HepG2 (cell line): Measurements from ENCODE around the gene CAPN10. TPM values are rescaled to one million over a fixed set of nuclear protein-coding genes. Genes with fewer than 3 reads are reported as not detected.

Source experiments
- polyA plus RNA-seq, 8 experiments: library from polyadenylated mRNA; depleted of rRNA in 3 of 8; stranded (reverse) in 7 of 8; unstranded in 1 of 8; fragments of >200 nt; fragmentation: Illumina TruSeq in 4 of 8; extraction: Trizol in 4 of 8; gene quantifications; 2 replicates each; pipeline versions ENCODE4 v1.2.1 to v1.2.3, GENCODE V29; 2011 to 2016; ENCODE audit warnings: low read depth in 4 of 8, missing spikeins in 1 of 8, mixed read lengths in 1 of 8; ENCODE audit not compliant: insufficient read depth in 1 of 8
- total RNA-seq, 5 experiments: library from RNA; depleted of rRNA; stranded (reverse); fragments of >200 nt; fragmentation: Illumina TruSeq; extraction: Trizol; gene quantifications; 2 replicates each; pipeline ENCODE4 v1.2.3, GENCODE V29; 2016; ENCODE audit warnings: low read depth in 1 of 5

Gene CAPN10
- total and polyA plus RNA-seq, 2 of the 13 experiments (the other 11 are each of a cell fraction or from before 2014, with no cell fraction given) = 27.6 to 32.4 TPM

Other genes with a start within 250 kb of the CAPN10 start
- gene GPC1, start 151.1 kb upstream of the CAPN10 start, total RNA-seq (2016; rRNA removed; fragmentation: Illumina TruSeq; extraction: Trizol) = 2.1 and 5.5 TPM in 2 replicates
- 4.0 and 4.8 TPM in 2 replicates for gene GPC1, start 151.1 kb upstream of the CAPN10 start, polyA plus RNA-seq (2011; rRNA removed)
- gene ANKMY1, start 28.7 kb upstream of the CAPN10 start, total RNA-seq (2016; rRNA removed; fragmentation: Illumina TruSeq; extraction: Trizol) = 7.3 and 11.7 TPM in 2 replicates
- 18.8 and 20.5 TPM in 2 replicates for gene ANKMY1, start 28.7 kb upstream of the CAPN10 start, polyA plus RNA-seq (2011; rRNA removed)
- 2.5 and 5.2 TPM in 2 replicates for gene DUSP28, start 26.4 kb upstream of the CAPN10 start, total RNA-seq (2016; rRNA removed; fragmentation: Illumina TruSeq; extraction: Trizol)
- 6.7 and 8.6 TPM in 2 replicates for gene DUSP28, start 26.4 kb upstream of the CAPN10 start, polyA plus RNA-seq (2011; rRNA removed)
- 13.0 and 27.6 TPM in 2 replicates for gene RNPEPL1, start 18.2 kb upstream of the CAPN10 start, total RNA-seq (2016; rRNA removed; fragmentation: Illumina TruSeq; extraction: Trizol)
- 18.0 and 28.8 TPM in 2 replicates for gene RNPEPL1, start 18.2 kb upstream of the CAPN10 start, polyA plus RNA-seq (2011; rRNA removed)
- 21.6 and 27.1 TPM in 2 replicates for gene GPR35, start 38.7 kb downstream of the CAPN10 start, total RNA-seq (2016; rRNA removed; fragmentation: Illumina TruSeq; extraction: Trizol)
- gene GPR35, start 38.7 kb downstream of the CAPN10 start, polyA plus RNA-seq (2011; rRNA removed) = 44.2 and 60.8 TPM in 2 replicates
- gene AQP12B, start 96.2 kb downstream of the CAPN10 start, total RNA-seq (2016; rRNA removed; fragmentation: Illumina TruSeq; extraction: Trizol) = not detected in 2 replicates
- gene AQP12B, start 96.2 kb downstream of the CAPN10 start, polyA plus RNA-seq (2011; rRNA removed) = not detected in 2 replicates
- gene AQP12A, start 105.1 kb downstream of the CAPN10 start, total RNA-seq (2016; rRNA removed; fragmentation: Illumina TruSeq; extraction: Trizol) = not detected in 2 replicates
- 0.20 TPM in 1 of 2 replicates, not detected in the other for gene AQP12A, start 105.1 kb downstream of the CAPN10 start, polyA plus RNA-seq (2011; rRNA removed)
- 0.24 TPM in 1 of 2 replicates, not detected in the other for gene KIF1A, start 233.5 kb downstream of the CAPN10 start, total RNA-seq (2016; rRNA removed; fragmentation: Illumina TruSeq; extraction: Trizol)
- 0.01 and 0.03 TPM in 2 replicates for gene KIF1A, start 233.5 kb downstream of the CAPN10 start, polyA plus RNA-seq (2011; rRNA removed)